Amniotic epithelial cell (primary cell): ENCODE measurements around the gene KAT7.

Source experiments
- DNase-seq: peaks from one replicate; pipeline ENCODE4 v3.0.0-alpha.2; 2010; ENCODE audit warnings: low read depth

KAT7 gene

DNA sequence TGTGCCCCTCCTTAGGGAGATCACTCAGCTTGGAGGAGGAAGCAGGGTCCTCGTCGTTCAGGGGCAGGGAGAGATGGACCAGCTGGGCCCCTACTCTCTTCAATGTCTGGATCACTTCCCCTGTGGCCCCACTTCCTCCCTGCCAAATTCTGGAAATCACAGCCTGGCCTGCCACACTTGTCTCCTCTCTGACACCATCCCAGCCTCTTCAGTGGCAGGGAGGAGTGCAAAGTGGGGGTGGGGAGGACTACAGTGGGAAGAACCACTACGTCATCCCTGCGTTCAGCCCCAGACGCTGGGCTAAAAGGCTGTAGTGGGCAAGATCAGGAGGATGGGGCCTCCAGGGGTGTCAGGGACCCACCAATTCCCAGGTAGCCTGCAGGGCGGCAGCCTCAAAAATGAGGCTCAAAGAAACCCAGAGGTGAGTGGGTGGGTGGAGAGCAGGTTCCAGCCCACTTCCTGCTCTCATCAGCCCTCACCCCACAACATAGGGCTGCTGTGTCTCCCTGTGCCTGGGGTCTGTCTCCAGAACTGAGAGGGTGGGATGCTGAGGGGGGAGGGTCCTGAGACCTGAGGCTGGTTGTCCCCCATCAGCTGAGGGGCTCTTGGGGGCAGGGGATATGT lies 84.4 kb downstream of the KAT7 start:
- no peak for DNase-seq

DNA sequence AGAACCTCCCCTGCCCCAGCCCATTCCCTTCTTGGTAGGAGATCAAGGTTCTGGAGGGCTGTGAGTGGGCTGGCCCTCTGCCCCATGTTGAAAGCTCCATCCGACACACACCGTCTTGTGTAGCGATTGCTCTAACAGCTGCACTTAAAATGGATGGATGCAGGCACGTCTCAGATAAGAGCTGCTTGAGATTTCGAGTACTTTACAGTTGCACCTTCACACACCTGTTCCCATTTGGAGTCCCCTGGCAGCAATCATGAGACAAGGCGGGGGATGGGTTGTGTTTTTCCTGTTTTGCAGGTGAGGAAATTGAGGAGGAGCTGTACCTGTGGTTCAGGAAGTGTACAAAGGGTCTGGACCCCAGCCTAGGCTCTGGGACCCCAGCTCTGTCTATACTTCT lies 85.0 kb downstream of the KAT7 start:
- no peak for DNase-seq

DNA sequence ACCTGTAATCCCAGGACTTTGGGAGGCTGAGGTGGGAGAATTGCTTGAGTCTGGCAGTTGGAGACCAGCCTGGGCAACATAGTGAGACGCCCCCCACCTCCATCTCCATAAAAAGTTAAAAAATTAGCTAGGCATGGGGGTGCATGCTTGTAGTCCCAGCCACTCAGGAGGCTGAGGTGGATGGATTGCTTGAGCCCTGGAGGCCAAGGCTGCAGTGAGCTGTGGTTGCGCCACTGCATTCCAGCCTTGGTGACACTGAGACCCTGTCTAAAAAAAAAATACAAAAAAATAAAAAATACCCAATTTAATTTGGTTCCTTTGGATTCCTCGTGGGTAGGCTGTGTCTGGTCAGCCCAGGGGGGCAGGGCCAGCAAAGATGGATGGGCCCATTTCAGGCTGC lies 85.4 kb downstream of the KAT7 start:
- DNase-seq: no peak

DNA sequence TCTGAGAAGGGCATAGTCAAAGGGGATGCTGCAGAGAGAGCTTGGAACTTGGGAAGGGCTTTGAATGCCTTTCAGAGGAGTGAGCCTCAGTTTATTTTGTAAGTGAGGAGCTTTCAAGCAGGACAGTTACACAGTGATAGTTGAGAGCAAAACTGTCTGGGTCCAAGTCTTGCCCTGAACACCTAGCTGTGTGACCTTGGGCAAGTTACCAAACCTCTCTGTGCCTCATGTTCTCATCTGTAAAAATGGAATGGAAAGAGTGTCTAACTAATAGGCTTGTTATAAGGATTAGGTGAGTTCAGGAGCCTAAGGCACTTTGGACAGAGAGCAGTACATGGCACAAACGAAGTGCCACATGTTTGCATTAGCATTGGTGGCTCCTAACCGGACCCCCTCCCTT lies 86.4 kb downstream of the KAT7 start:
- DNase-seq: no peak

DNA sequence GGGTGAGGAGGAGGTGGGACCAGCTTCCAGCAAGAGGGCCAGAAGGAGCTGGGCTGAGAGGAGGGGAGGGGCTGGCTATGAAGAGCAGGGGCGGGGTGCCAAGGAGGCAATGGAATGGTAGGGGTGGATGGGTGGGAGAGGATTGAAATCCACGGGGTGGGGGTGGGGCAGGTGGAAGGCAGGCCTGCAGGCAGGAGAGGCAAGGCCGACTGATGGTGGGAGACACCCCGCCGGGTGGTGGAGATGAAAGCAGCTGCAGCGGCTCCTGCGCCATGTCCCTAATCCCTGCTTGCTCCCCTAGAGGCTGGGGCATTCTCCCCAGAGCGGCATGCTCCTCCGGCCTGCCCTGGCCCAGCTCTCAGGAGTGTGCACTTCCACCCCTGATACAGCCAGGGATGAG lies 87.2 kb downstream of the KAT7 start:
- no peak for DNase-seq

DNA sequence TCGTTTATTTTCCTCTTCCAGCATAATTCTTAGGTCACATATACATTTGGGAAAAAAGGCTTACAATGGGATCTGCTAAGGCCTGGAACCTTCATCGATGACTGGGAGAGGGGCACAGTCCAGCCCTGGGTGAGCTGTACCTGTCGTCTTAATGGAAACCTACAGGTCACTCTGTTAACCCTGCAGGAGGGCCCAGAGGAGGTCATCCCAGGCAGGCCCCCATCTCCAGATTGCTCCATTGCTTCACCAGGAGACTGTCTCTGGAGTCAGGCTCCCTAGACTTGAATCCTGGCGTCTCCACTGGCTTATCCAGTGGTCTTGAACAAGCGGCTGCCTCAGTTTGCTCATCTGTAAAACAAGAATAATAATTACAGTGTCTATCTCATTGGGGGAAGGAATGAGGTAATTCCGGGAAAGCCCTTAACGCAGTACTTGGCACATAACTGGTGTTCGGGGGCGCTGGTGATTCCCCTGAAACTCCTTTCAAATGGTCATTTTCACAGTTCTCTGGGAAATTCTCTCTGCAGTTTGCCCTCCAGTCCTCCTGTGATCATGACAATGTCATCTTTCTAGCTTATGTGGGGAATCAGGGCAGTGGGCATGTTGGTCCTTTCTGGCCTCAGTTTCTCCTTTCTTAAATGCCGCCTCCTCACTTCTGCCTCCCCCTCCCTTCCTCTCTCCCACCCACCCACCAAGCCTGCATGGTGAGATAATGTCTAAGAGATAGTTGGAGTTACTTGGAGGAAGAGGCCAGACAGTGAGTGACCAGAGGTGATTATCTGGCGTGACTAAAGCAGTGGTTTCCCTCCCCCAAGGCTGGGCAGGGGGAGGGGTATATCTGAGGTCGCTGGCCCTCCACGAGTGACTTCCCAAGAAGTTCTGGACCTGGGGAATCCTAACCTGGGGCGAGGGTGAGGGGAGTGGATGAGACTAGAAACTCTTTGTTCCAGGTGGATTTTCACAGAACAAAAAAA lies 90.7 kb downstream of the KAT7 start:
- DNase-seq: peak; percentile 19

DNA sequence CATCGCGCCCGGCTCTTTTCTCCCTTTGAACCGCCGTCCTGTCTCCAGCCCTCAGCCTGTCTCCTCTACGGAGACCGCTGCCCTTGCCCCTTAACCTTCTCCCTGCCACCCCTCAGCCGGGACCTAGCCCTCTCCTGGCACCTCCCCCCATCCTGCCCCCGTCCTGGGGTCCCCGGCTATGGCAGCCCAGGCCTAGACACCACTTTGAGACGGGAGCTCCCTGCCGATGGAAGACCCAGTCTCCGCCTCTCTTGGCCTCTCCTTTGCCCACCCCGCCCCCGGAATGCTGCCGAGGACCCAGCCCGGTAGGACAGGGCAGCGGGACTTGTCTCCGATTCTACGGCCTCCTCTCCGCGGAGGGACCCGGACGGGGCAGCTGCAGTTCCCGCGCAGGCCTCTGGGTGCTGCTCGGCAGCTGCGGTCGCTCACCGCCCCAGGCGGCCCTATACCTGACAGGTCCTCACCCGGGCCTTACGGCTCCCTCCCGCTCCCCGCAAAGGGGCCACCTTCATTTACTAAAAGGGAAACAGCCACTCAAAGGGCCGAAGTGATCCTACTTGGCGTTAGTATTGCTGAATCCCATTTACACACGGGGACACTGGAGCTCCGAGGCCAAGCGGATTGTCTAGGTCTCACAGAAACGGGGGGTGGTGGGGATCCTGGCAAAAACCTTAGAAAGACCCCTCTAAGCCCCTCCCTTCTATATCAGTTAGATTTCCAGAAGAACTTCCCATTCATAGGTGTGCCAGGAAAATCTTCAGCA lies 92.0 kb downstream of the KAT7 start:
- peak; percentile 41 for DNase-seq

DNA sequence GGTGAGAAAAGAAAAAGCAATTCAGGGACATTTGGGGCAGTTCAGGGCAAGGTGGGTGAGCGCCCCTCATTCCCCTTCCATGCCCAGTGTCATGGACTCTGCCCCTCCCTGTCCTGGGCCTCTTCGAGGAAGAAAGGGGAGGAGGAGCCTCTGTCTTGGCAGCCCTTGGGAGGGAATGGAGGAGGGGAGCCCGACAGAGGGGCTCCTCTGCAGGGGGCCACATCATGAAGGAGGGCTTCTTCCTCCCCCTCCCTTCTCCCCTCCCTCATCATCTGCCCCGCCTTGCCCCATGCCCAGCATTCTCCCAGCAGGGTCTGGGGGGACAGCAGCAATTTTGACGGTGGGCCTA lies 92.5 kb downstream of the KAT7 start:
- DNase-seq: no peak

DNA sequence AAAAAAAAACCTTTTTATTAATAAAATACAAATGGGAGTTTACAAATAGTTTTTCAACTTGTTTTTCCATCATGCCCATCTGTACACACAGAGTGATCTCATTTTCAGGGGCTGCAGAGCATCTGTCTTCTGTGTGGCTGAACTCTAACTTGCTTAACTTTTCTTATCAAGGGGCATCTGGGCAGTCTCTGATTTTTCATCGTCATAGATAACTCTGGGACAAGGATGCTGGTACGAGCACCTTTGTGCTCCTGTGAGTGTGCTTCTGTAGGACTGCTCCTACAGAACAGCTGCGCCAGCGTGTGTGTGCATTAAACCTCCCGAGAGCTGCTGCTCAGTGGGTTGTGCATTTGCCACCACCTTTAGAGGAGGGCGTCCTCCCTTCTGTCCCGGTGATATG lies 94.0 kb downstream of the KAT7 start:
- DNase-seq: no peak
